Smooth muscle cell (in vitro differentiated cells): ENCODE measurements around the gene ZBTB20. TPM values are rescaled to one million over a fixed set of nuclear protein-coding genes. Genes with fewer than 3 reads are reported as not detected.

Experiments used
- DNase-seq: peaks from one replicate; lab custom pipeline; 2025; ENCODE audit not compliant: unreplicated experiment; lab: John Stamatoyannopoulos, UW
- H2AFZ ChIP-seq: fragments of 200-600 bp; sonication (generic); 2 replicates; pipeline ENCODE4 v1.6.0; 2016; ENCODE audit warnings: antibody characterized with exemption, low read depth, mild to moderate bottlenecking
- H3F3A ChIP-seq: fragments of 200-600 bp; sonication (generic); 2 replicates; pipeline ENCODE4 v1.6.0; 2017; ENCODE audit warnings: antibody characterized with exemption, low read depth
- H3K27ac ChIP-seq: fragments of 200-600 bp; sonication (generic); 2 replicates; pipeline ENCODE4 v1.5.1; 2016; ENCODE audit warnings: low read depth, mild to moderate bottlenecking
- H3K27me3 ChIP-seq: fragments of 200-600 bp; sonication (generic); 2 replicates; pipeline ENCODE4 v1.6.1; 2016; ENCODE audit warnings: low read depth, mild to moderate bottlenecking
- H3K36me3 ChIP-seq: fragments of 200-600 bp; sonication (generic); 2 replicates; pipeline ENCODE4 v1.5.1; 2016; ENCODE audit warnings: low read depth
- H3K4me1 ChIP-seq: fragments of 200-600 bp; sonication (generic); 2 replicates; pipeline ENCODE4 v1.5.1; 2016; ENCODE audit warnings: low read depth
- H3K4me2 ChIP-seq: fragments of 200-600 bp; sonication (generic); 2 replicates; pipeline ENCODE4 v1.6.0; 2016; ENCODE audit warnings: mild to moderate bottlenecking
- H3K4me3 ChIP-seq: fragments of 200-600 bp; sonication (generic); 2 replicates; pipeline ENCODE4 v1.5.1; 2016; ENCODE audit warnings: mild to moderate bottlenecking
- H3K79me2 ChIP-seq: fragments of 200-600 bp; sonication (generic); 2 replicates; pipeline ENCODE4 v1.6.0; 2016; ENCODE audit warnings: low read depth, mild to moderate bottlenecking
- H3K9ac ChIP-seq: fragments of 200-600 bp; sonication (generic); 2 replicates; pipeline ENCODE4 v1.6.0; 2016; ENCODE audit warnings: low read depth
- H3K9me3 ChIP-seq: fragments of 200-600 bp; sonication (generic); replicated peaks from 2 replicates; pipeline ENCODE4 v1.5.1; 2016; ENCODE audit warnings: low read depth
- H4K20me1 ChIP-seq: fragments of 200-600 bp; sonication (generic); 2 replicates; pipeline ENCODE4 v1.6.0; 2016; ENCODE audit warnings: low read depth
- WGBS: methylation state at CpG from one replicate; pipeline ENCODE4 v1.1.7; 2016; ENCODE audit warnings: low lambda C conversion rate; 5-methylcytosine and 5-hydroxymethylcytosine counted together
- polyA plus RNA-seq: library from polyadenylated mRNA; unstranded; fragments of >200 nt; fragmentation: Nextera tagmentation; extraction: Ambion mirVana; gene quantifications from 2 replicates; pipeline ENCODE4 v1.2.1, GENCODE V29; 2016
- total RNA-seq: library from RNA; depleted of rRNA; stranded (reverse); fragments of >200 nt; gene quantifications from 2 replicates; pipeline ENCODE4 v1.2.3, GENCODE V29; 2014
- TF ChIP-seq, protein P1 (sequence below): fragments of 200-600 bp; sonication (generic); IDR thresholded peaks from 2 replicates; pipeline ENCODE4 v1.5.1; 2017; ENCODE audit warnings: borderline replicate concordance, mild to moderate bottlenecking, antibody characterized with exemption; ENCODE audit not compliant: insufficient read depth, poor library complexity, severe bottlenecking

The ZBTB20 gene
- total and polyA plus RNA-seq, 2 experiments from 2014 or later, result 4.9 to 6.8 TPM

- H3K79me2 ChIP-seq, result no peaks in the 10 kb centered on the region
- TF ChIP-seq, protein P1, sequence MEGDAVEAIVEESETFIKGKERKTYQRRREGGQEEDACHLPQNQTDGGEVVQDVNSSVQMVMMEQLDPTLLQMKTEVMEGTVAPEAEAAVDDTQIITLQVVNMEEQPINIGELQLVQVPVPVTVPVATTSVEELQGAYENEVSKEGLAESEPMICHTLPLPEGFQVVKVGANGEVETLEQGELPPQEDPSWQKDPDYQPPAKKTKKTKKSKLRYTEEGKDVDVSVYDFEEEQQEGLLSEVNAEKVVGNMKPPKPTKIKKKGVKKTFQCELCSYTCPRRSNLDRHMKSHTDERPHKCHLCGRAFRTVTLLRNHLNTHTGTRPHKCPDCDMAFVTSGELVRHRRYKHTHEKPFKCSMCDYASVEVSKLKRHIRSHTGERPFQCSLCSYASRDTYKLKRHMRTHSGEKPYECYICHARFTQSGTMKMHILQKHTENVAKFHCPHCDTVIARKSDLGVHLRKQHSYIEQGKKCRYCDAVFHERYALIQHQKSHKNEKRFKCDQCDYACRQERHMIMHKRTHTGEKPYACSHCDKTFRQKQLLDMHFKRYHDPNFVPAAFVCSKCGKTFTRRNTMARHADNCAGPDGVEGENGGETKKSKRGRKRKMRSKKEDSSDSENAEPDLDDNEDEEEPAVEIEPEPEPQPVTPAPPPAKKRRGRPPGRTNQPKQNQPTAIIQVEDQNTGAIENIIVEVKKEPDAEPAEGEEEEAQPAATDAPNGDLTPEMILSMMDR, result no peak
- 97% methylated on average over 2 of the region's 2 CpGs for WGBS
Measured at GRCh38 chr3:114538211-114538610, 608.9 kb downstream of the ZBTB20 start.

GRCh38 chr3:114528517-114528916, 618.6 kb downstream of the ZBTB20 start:
- H3K27me3 ChIP-seq, result no peaks in the 10 kb centered on the region
- WGBS, result 91% methylated on average over 3 of the region's 3 CpGs

More at GRCh38 chr3:114538211-114538610, 608.9 kb downstream of the ZBTB20 start:
- no peaks in the 10 kb centered on the region for H3K27me3 ChIP-seq
- no peak overlapping the region for H2AFZ ChIP-seq
- no peak overlapping the region for H3K27ac ChIP-seq
- no peak overlapping the region for H3K4me2 ChIP-seq
- no peak overlapping the region for H3K4me3 ChIP-seq
- H4K20me1 ChIP-seq, result no peaks in the 10 kb centered on the region
- H3K9ac ChIP-seq, result no peak overlapping the region
- no peak for DNase-seq
- no peaks in the 10 kb centered on the region for H3K9me3 ChIP-seq
- no peaks in the 10 kb centered on the region for H3F3A ChIP-seq
- H3K36me3 ChIP-seq, result no peaks in the 10 kb centered on the region
- H3K4me1 ChIP-seq, result peaks cover 8% of the 10 kb centered on the region

DNA sequence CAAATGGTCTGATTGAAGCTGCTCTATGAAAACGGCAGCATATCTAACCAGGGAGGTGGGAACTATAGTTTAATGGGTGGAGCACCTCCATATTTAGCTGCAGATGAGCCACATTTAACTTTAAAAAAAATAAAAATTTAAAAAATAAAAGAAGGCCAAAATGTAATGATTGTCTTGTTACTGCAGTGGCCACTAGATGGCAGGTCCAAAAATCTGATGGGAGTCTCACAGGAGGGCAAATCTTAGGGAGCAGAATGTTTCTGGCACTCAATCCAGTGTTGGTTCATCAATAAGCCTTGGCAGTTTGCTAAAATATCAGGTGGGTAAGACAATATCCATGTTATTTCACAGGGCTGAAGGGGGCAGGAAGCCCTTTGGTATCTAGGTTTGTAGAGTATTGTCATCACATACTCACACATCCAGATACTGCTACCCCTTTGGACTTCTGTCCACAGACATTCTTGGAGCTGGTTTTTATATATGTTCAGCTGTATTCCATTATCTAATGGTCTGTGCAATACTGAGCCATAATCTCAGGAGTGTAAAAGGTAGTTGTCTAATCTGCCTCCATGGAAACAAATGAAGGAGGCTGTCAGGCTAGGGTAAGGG, 619.9 kb downstream of the ZBTB20 start:
- Histone ChIP-seq H4K20me1 (no peaks in the 10 kb centered on the region), H3K36me3 (no peaks in the 10 kb centered on the region), H3K4me1 (no peaks in the 10 kb centered on the region), H3K27ac (no peak overlapping the region), H3K27me3 (no peaks in the 10 kb centered on the region), H2AFZ (no peak overlapping the region), H3K9ac (no peak overlapping the region), H3K4me2 (no peak overlapping the region), H3K79me2 (no peaks in the 10 kb centered on the region), H3K9me3 (no peaks in the 10 kb centered on the region), H3K4me3 (no peak overlapping the region), H3F3A (no peaks in the 10 kb centered on the region)
- no peak for DNase-seq
- WGBS, result 52% methylated on average over 1 of the region's 1 CpG
- TF ChIP-seq, protein P1, result peak; percentile 56

More at GRCh38 chr3:114528517-114528916, 618.6 kb downstream of the ZBTB20 start:
- no peak for DNase-seq
- H3K79me2 ChIP-seq, result no peaks in the 10 kb centered on the region
- H3K36me3 ChIP-seq, result no peaks in the 10 kb centered on the region
- H3K4me1 ChIP-seq, result no peaks in the 10 kb centered on the region
- H3F3A ChIP-seq, result no peaks in the 10 kb centered on the region
- H3K9ac ChIP-seq, result no peak overlapping the region
- H3K4me3 ChIP-seq, result no peak overlapping the region
- H3K9me3 ChIP-seq, result no peaks in the 10 kb centered on the region
- H2AFZ ChIP-seq, result no peak overlapping the region
- H3K27ac ChIP-seq, result no peak overlapping the region
- H4K20me1 ChIP-seq, result no peaks in the 10 kb centered on the region
- TF ChIP-seq, protein P1, result no peak
- no peak overlapping the region for H3K4me2 ChIP-seq

GRCh38 chr3:114525278-114525677, 621.8 kb downstream of the ZBTB20 start:
- no peak overlapping the region for H2AFZ ChIP-seq
- H3K4me3 ChIP-seq, result no peak overlapping the region
- no peak for DNase-seq
- H3K27ac ChIP-seq, result no peak overlapping the region
- no peak overlapping the region for H3K4me2 ChIP-seq
- H3K4me1 ChIP-seq, result no peaks in the 10 kb centered on the region
- H3K79me2 ChIP-seq, result no peaks in the 10 kb centered on the region
- H3K27me3 ChIP-seq, result no peaks in the 10 kb centered on the region
- H3F3A ChIP-seq, result no peaks in the 10 kb centered on the region
- H3K9ac ChIP-seq, result no peak overlapping the region
- H3K9me3 ChIP-seq, result no peaks in the 10 kb centered on the region
- H4K20me1 ChIP-seq, result no peaks in the 10 kb centered on the region
- TF ChIP-seq, protein P1, result no peak
- H3K36me3 ChIP-seq, result no peaks in the 10 kb centered on the region
- 91% methylated on average over 2 of the region's 2 CpGs for WGBS
